Activated naive CD8-positive, alpha-beta T cell treated with anti-CD3 and anti-CD28 coated beads, Interleukin-2, amount 50 U/mL, for 24 hours (primary cell): ENCODE data around the gene DUOXA2.
"Not testable (repeated sequence)": the region's sequence is repeated elsewhere in the genome, so short reads cannot be mapped to it uniquely, and the experiment has no call there.

Experiments used
- ATAC-seq: fragments of 150-1000 bp; cut with Tn5 transposase; one replicate; pipeline ENCODE4 v1.10.0; 2021
- DNase-seq: peaks from one replicate; pipeline ENCODE4 v3.0.0; 2021
- H3K27ac Mint-ChIP-seq: one replicate; pipeline ENCODE4 v1.8.0; 2021; ENCODE audit warnings: mild to moderate bottlenecking, mixed read lengths
- H3K27me3 Mint-ChIP-seq: one replicate; pipeline ENCODE4 v1.8.0; 2021; ENCODE audit warnings: mixed read lengths
- H3K36me3 Mint-ChIP-seq: one replicate; pipeline ENCODE4 v1.8.0; 2021; ENCODE audit warnings: low read depth, mixed read lengths
- H3K4me1 Mint-ChIP-seq: one replicate; pipeline ENCODE4 v1.8.0; 2021; ENCODE audit warnings: mixed read lengths
- H3K4me3 Mint-ChIP-seq: one replicate; pipeline ENCODE4 v1.8.0; 2021; ENCODE audit warnings: mild to moderate bottlenecking, moderate library complexity, mixed read lengths
- H3K9me3 Mint-ChIP-seq: one replicate; pipeline ENCODE4 v1.8.0; 2021; ENCODE audit warnings: mixed read lengths

DUOXA2 gene

GRCh38 chr15:45089712-45090373, 24.3 kb upstream of the DUOXA2 start:
- DNase-seq = no peak
- H3K36me3 Mint-ChIP-seq = no peaks in the 10 kb centered on the region

GRCh38 chr15:45091161-45091560, 23.0 kb upstream of the DUOXA2 start:
- no peak overlapping the region for H3K27ac Mint-ChIP-seq
- H3K27me3 Mint-ChIP-seq = peaks cover 7% of the 10 kb centered on the region
- no peaks in the 10 kb centered on the region for H3K9me3 Mint-ChIP-seq
- no peak for DNase-seq
- ATAC-seq = no peak
- H3K36me3 Mint-ChIP-seq = no peaks in the 10 kb centered on the region
- H3K4me3 Mint-ChIP-seq = no peak overlapping the region
- no peaks in the 10 kb centered on the region for H3K4me1 Mint-ChIP-seq

More at GRCh38 chr15:45089712-45090373, 24.3 kb upstream of the DUOXA2 start:
- Mint-ChIP-seq H3K4me1 (no peaks in the 10 kb centered on the region), H3K27ac (no peak overlapping the region), H3K27me3 (peaks cover 7% of the 10 kb centered on the region), H3K4me3 (no peak overlapping the region), H3K9me3 (no peaks in the 10 kb centered on the region)
- ATAC-seq = no peak

- Mint-ChIP-seq H3K9me3 (no peaks in the 10 kb centered on the region), H3K4me1 (no peaks in the 10 kb centered on the region), H3K4me3 (no peak overlapping the region), H3K27me3 (peaks cover 7% of the 10 kb centered on the region), H3K36me3 (no peaks in the 10 kb centered on the region), H3K27ac (no peak overlapping the region)
- DNase-seq (no peak), ATAC-seq (no peak)
Measured at GRCh38 chr15:45091576-45091975, 22.6 kb upstream of the DUOXA2 start.

GRCh38 chr15:45093013-45093412, 21.1 kb upstream of the DUOXA2 start:
- no peak overlapping the region for H3K27ac Mint-ChIP-seq
- H3K9me3 Mint-ChIP-seq = no peaks in the 10 kb centered on the region
- H3K27me3 Mint-ChIP-seq = peaks cover 7% of the 10 kb centered on the region
- no peak for DNase-seq
- no peaks in the 10 kb centered on the region for H3K4me1 Mint-ChIP-seq
- no peaks in the 10 kb centered on the region for H3K36me3 Mint-ChIP-seq
- no peak for ATAC-seq
- no peak overlapping the region for H3K4me3 Mint-ChIP-seq

- Mint-ChIP-seq H3K27ac (no peak overlapping the region), H3K4me3 (no peak overlapping the region), H3K36me3 (no peaks in the 10 kb centered on the region), H3K9me3 (no peaks in the 10 kb centered on the region), H3K27me3 (peaks cover 7% of the 10 kb centered on the region), H3K4me1 (no peaks in the 10 kb centered on the region)
- no peak for ATAC-seq
- no peak for DNase-seq
Measured at GRCh38 chr15:45093622-45094357, 20.3 kb upstream of the DUOXA2 start.

- Mint-ChIP-seq H3K9me3 (no peaks in the 10 kb centered on the region), H3K36me3 (no peaks in the 10 kb centered on the region)
- no peak for ATAC-seq
Measured at GRCh38 chr15:45094358-45094730, 19.8 kb upstream of the DUOXA2 start.

GRCh38 chr15:45095661-45096060, 18.5 kb upstream of the DUOXA2 start:
- no peak overlapping the region for H3K4me3 Mint-ChIP-seq
- H3K36me3 Mint-ChIP-seq = no peaks in the 10 kb centered on the region
- no peaks in the 10 kb centered on the region for H3K4me1 Mint-ChIP-seq
- H3K27ac Mint-ChIP-seq = no peak overlapping the region
- H3K9me3 Mint-ChIP-seq = no peaks in the 10 kb centered on the region
- ATAC-seq (no peak), DNase-seq (no peak)
- peaks cover 9% of the 10 kb centered on the region for H3K27me3 Mint-ChIP-seq

More at GRCh38 chr15:45094358-45094730, 19.8 kb upstream of the DUOXA2 start:
- Mint-ChIP-seq H3K4me3 (no peak overlapping the region), H3K4me1 (no peaks in the 10 kb centered on the region), H3K27ac (no peak overlapping the region), H3K27me3 (peaks cover 7% of the 10 kb centered on the region)
- no peak for DNase-seq

GRCh38 chr15:45097466-45097865, 16.7 kb upstream of the DUOXA2 start:
- no peaks in the 10 kb centered on the region for H3K4me1 Mint-ChIP-seq
- H3K27me3 Mint-ChIP-seq = peaks cover 2% of the 10 kb centered on the region
- no peaks in the 10 kb centered on the region for H3K36me3 Mint-ChIP-seq
- no peak overlapping the region for H3K4me3 Mint-ChIP-seq
- ATAC-seq (no peak), DNase-seq (no peak)
- H3K27ac Mint-ChIP-seq = no peak overlapping the region
- H3K9me3 Mint-ChIP-seq = no peaks in the 10 kb centered on the region

- Mint-ChIP-seq H3K4me1 (no peaks in the 10 kb centered on the region), H3K4me3 (no peak overlapping the region), H3K36me3 (no peaks in the 10 kb centered on the region), H3K27ac (no peak overlapping the region), H3K9me3 (no peaks in the 10 kb centered on the region), H3K27me3 (peaks cover 2% of the 10 kb centered on the region)
- ATAC-seq (no peak), DNase-seq (no peak)
Measured at GRCh38 chr15:45099549-45100165, 14.5 kb upstream of the DUOXA2 start.

GRCh38 chr15:45100884-45101625, 13.1 kb upstream of the DUOXA2 start:
- no peak for ATAC-seq
- Mint-ChIP-seq H3K27ac (no peak overlapping the region), H3K4me1 (no peaks in the 10 kb centered on the region), H3K4me3 (no peak overlapping the region), H3K9me3 (no peaks in the 10 kb centered on the region), H3K36me3 (no peaks in the 10 kb centered on the region), H3K27me3 (peaks cover 2% of the 10 kb centered on the region)
- DNase-seq = no peak

GRCh38 chr15:45101749-45102148, 12.4 kb upstream of the DUOXA2 start:
- Mint-ChIP-seq H3K4me1 (no peaks in the 10 kb centered on the region), H3K27me3 (peaks cover 2% of the 10 kb centered on the region), H3K4me3 (no peak overlapping the region), H3K36me3 (no peaks in the 10 kb centered on the region), H3K9me3 (no peaks in the 10 kb centered on the region), H3K27ac (no peak overlapping the region)
- DNase-seq (no peak), ATAC-seq (no peak)

- Mint-ChIP-seq H3K9me3 (no peaks in the 10 kb centered on the region), H3K36me3 (no peaks in the 10 kb centered on the region)
Measured at GRCh38 chr15:45102226-45102625, 11.9 kb upstream of the DUOXA2 start.

GRCh38 chr15:45104170-45104569, 10.0 kb upstream of the DUOXA2 start:
- H3K36me3 Mint-ChIP-seq, H3K9me3 Mint-ChIP-seq, H3K4me1 Mint-ChIP-seq, DNase-seq, ATAC-seq, H3K4me3 Mint-ChIP-seq, H3K27ac Mint-ChIP-seq: not testable (repeated sequence)
- H3K27me3 Mint-ChIP-seq = peaks cover 13% of the 10 kb centered on the region

More at GRCh38 chr15:45102226-45102625, 11.9 kb upstream of the DUOXA2 start:
- DNase-seq (no peak), ATAC-seq (no peak)
- Mint-ChIP-seq H3K27me3 (peaks cover 5% of the 10 kb centered on the region), H3K27ac (no peak overlapping the region), H3K4me1 (no peaks in the 10 kb centered on the region), H3K4me3 (no peak overlapping the region)

GRCh38 chr15:45105586-45105985, 8.5 kb upstream of the DUOXA2 start:
- H3K27me3 Mint-ChIP-seq = peaks cover 25% of the 10 kb centered on the region

More at GRCh38 chr15:45105586-45105985, 8.5 kb upstream of the DUOXA2 start:
- no peaks in the 10 kb centered on the region for H3K9me3 Mint-ChIP-seq
- no peak overlapping the region for H3K4me3 Mint-ChIP-seq
- DNase-seq = no peak
- ATAC-seq = no peak
- no peaks in the 10 kb centered on the region for H3K36me3 Mint-ChIP-seq
- no peak overlapping the region for H3K27ac Mint-ChIP-seq
- no peaks in the 10 kb centered on the region for H3K4me1 Mint-ChIP-seq
